Jurkat, Clone E6-1 (cell line): ENCODE results near the gene THAP3.
A peak's percentile ranks its signal among the peaks of the same experiment; 100 is the strongest.
"Not testable (repeated sequence)": the region's sequence is repeated elsewhere in the genome, so short reads cannot be mapped to it uniquely, and the experiment has no call there.

ENCODE experiments used
- DNase-seq: peaks from one replicate; pipeline ENCODE4 v3.0.0-alpha.2; 2011; ENCODE audit warnings: low read depth, low spot score
- H3K4me3 ChIP-seq: 2 replicates; pipeline ENCODE4 v1.5.1; 2011; ENCODE audit warnings: mild to moderate bottlenecking, low read length, control low read depth, moderate library complexity

The THAP3 gene

GRCh38 chr1:6657138-6657537 is 32.5 kb downstream of the THAP3 start:
- no peak for DNase-seq
- H3K4me3 ChIP-seq: no peak overlapping the region

- no peak for DNase-seq
- H3K4me3 ChIP-seq: no peak overlapping the region
Observed at GRCh38 chr1:6658359-6659060, 33.8 kb downstream of the THAP3 start.

GRCh38 chr1:6660415-6661049 is 35.9 kb downstream of the THAP3 start:
- H3K4me3 ChIP-seq: no peak overlapping the region
- no peak for DNase-seq

- not testable (repeated sequence) for H3K4me3 ChIP-seq, DNase-seq
Observed at GRCh38 chr1:6662468-6662867, 37.8 kb downstream of the THAP3 start.

DNA sequence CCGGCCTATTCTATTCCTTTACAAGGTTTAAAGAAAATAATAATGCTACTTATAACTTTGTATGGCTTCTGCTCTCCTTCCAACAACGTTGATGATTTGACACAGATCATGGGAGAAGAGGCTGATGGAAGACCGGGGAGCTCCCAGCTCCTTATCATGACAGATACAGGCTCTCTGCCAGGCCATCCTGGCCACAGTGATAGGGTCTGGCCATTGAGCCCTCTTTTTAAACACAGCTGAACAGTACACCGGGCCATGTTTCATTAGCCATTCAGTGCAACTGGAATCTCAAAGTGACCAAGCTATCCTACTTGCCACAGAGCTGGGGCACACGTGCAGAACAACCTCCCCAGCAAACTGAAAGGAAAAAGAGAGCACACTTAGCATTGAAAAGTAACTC is 42.0 kb downstream of the THAP3 start:
- no peak overlapping the region for H3K4me3 ChIP-seq
- DNase-seq: no peak

- no peak for DNase-seq
- H3K4me3 ChIP-seq: no peak overlapping the region
Observed at GRCh38 chr1:6667139-6667538, 42.5 kb downstream of the THAP3 start.

DNA sequence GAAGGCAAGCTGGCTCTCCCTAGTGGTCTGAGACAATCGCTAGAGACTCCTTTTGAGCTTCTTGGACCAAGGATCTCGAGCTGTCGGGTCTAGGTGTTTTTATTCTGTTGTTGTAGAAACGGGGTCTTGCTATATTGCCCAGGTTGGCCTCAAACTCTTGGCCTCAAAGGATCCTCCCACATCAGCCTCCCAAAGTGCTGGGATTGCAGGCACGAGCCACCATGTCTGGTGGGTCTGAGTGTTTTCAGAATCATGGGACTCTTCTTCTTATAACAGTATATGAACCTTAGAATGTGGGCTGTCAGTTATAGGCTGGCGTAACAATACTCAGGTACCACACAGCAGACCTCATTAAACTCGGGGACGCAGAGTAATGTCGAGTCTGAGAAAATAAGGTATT is 43.8 kb downstream of the THAP3 start:
- DNase-seq: no peak
- no peak overlapping the region for H3K4me3 ChIP-seq

DNA sequence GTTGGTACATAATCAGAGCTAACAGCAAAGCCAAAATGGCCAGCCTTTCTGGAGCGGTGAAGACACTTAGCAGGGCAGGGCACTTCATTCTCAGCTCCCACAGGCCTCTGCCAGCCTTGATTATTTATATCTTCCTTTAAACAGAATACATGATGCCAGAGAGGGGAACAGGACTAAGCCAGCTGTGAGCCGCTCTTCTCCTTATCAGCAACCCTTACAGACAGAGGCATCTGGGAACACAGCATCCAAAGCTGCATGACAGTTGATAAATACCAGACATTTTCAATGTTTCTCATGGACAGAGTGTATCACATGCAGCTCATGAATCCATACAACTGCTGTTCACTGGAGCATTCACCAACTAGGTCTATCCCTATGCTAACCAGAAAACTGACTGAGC is 47.9 kb downstream of the THAP3 start:
- DNase-seq: no peak

DNA sequence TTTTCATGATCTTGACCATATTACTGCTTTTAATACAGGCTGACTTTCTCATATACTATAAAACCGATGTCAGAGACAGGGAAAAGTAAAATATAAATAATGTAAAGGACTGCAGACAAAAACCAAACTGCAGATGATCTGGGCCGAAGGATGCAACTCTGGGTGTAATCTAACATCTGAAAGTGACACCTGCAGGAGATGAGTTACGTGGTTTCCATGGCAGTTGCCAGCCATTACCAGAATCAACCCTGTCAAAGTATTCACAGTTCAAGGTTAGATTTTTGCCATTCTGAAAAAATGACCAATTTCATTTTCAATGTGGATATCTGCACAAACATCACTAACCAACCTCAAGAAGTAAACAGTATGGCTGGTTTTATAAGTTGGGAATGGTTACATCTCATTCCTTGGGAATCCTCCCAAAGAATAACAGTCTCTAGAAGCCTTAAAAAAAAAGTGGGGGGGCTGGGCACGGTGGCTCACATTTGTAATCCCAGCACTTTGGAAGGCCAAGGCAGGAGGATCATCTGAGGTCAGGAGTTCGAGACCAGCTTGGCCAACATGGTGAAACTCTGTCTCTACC is 49.2 kb downstream of the THAP3 start:
- DNase-seq: peak; percentile 23
- no peak overlapping the region for H3K4me3 ChIP-seq

More for the DNA sequence above, 47.9 kb downstream of the THAP3 start:
- no peak overlapping the region for H3K4me3 ChIP-seq

GRCh38 chr1:6674771-6675170 is 50.1 kb downstream of the THAP3 start:
- H3K4me3 ChIP-seq: no peak overlapping the region
- DNase-seq: no peak

DNA sequence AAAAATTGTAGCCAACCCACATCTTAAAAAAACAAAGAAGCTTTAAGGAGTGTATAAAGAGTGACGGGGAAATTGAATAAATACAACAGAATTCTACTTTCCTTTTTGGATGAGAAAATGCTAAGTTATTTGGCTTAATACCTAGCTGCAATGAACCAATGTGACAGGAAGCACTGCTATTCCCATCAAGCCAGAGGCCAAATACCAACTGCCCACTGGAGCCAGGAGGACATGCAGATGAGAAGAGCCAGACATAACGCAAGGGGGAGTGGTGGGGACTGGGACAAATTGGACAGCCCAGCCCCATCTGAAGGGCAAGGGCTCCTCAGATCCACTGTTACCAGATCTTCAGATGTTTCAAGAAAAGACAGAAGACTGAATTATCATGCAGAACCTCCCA is 51.3 kb downstream of the THAP3 start:
- no peak for DNase-seq

More for the DNA sequence above, 51.3 kb downstream of the THAP3 start:
- no peak overlapping the region for H3K4me3 ChIP-seq
